ENCODE data around the gene LRRC23.
A peak's percentile ranks its signal among the peaks of the same experiment; 100 is the strongest.

The LRRC23 gene

DNA sequence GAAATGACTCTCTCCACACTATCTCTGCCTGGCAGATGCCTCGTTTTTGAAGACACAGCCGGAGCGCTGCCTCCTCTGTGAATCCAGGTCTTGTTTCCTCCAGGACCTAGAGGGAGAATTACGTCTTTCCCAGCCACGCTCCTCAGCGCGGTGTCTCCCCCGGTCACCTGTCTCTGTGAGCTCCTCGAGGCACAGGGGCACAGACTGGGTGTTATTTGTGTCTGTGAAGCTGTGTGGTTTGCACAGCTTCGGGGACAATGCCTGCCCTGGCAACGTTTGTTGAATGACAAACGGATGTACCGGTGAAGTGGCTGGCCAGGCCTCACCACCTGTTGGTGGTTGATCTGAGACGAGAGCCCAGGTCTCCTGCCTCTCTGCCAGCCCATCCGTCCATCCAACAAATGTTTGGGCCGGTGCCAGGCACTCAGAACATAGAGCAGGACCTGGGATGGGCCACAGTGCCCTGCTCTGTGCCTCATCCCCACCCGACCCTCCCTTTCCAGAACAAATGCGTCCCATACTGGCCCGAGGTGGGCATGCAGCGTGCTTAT, 52.6 kb downstream of the LRRC23 start:
- DNase-seq (ENCODE audit: low spot score): no peak

DNA sequence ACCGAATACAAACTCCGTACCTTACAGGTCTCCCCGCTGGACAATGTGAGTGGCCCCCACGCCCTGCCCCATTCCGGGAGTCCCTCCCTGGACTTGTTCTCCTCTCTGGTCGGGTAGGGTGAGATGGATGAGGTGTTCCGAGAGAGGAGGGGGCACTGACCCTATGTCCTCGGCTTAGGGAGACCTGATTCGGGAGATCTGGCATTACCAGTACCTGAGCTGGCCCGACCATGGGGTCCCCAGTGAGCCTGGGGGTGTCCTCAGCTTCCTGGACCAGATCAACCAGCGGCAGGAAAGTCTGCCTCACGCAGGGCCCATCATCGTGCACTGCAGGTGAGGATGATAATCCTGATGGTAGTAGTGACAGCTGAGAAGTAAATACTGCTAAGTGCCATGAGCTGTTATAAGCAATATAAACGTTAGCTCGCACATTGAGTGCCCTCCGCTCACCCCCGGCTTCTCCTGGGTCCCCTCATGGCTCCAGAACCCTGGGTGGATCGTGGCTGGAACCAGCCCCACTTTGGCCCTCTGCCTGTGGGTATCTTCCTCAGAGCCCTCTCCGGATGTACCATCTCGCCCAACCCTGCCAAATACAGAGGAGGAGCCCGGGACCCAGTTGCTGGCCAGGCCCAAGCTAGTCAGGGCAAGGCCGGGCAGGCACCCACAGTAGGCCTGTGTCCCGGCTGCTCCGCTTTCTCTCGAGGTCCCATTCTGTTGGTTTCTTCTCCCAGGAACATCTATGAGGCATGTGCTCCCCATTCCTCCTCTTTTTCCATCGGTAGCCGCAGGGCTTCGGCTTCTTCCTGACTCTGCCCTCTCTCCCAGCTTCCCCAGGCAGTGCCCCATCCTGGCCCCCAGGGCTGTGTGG, 53.4 kb downstream of the LRRC23 start:
- no peak for DNase-seq (ENCODE audit: low spot score)

DNA sequence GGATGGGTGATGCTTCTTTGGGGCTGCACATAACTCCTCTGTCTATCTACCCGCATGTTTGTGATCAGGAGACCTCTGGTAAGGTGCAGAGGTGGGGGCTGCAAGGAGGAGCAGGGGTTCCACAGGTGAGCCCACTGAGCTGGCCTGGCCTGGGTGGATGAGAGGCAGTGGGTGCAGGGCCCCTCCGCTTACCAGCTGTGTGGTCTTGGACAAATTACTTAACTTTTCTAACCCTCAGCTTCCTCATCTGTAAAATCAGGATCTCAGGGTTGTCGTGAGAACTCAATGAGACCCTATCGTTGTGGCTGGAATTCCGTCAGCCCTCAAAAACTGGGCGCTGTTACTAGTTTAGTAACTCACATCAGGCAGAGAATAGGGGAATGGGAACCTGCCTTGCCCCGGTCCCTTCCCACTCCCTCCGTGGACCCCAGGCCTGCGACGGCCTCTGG, 54.0 kb downstream of the LRRC23 start:
- no peak for DNase-seq (ENCODE audit: low spot score)

DNA sequence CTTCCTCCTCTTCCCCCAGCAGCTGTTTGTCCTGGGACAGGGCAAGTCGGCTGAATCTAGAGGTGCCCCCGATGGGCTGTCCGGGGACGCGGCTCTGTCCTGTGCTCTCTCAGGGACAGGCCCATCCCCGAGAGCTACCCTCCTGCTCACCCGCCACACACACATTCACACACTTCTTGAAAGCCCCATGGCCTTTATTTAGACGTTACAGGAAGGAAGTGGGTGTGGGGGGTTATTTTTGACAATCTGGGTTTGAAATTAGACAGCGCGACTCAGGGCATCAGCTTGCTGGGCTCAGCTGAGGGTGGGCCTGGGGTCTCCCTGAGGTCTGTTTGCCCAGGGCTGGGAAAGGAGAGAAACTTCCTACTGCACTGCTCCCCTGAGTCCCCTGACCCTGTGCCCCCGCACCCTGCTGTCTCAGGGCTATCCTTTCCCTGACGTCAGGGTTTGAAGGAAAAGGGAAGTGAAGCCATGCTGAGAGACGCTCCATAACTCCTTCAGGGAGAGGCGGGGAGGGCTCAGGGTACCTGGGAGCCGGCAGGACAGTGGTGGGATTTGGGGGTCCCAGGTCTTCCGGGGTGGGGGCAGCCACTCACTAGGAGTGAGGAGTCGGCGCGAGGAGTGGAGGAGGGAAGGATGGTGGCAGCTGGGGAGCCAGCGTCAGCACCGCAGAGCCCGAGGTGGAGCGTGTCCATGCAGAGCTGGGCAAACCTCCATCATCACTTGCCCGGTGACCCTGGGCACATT, 54.6 kb downstream of the LRRC23 start:
- DNase-seq (ENCODE audit: low spot score): no peak

DNA sequence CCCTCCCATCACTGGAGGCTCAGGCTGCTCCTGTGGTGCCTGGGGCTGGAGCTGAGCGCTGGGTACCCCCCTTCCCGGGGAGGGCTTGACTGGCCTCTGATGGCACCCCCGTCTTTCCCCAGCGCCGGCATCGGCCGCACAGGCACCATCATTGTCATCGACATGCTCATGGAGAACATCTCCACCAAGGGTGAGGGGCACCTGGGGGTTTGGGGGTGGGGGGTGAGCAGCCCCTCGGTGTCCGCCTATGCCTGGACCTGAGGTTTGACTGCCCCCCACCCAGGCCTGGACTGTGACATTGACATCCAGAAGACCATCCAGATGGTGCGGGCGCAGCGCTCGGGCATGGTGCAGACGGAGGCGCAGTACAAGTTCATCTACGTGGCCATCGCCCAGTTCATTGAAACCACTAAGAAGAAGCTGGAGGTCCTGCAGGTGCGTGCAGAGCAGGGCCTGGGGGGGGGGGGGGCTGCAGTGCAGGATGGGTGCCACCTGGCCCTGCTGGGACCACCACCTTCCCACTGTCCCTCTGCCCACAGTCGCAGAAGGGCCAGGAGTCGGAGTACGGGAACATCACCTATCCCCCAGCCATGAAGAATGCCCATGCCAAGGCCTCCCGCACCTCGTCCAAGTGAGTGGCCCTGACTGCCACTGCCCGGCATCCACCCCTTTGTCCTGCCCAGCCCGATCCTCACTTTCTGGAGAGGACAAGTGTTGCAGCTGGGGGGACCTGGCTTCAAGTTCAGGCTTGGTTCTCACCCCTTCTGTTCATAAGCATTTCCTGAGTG, 55.4 kb downstream of the LRRC23 start:
- no peak for DNase-seq (ENCODE audit: low spot score)

DNA sequence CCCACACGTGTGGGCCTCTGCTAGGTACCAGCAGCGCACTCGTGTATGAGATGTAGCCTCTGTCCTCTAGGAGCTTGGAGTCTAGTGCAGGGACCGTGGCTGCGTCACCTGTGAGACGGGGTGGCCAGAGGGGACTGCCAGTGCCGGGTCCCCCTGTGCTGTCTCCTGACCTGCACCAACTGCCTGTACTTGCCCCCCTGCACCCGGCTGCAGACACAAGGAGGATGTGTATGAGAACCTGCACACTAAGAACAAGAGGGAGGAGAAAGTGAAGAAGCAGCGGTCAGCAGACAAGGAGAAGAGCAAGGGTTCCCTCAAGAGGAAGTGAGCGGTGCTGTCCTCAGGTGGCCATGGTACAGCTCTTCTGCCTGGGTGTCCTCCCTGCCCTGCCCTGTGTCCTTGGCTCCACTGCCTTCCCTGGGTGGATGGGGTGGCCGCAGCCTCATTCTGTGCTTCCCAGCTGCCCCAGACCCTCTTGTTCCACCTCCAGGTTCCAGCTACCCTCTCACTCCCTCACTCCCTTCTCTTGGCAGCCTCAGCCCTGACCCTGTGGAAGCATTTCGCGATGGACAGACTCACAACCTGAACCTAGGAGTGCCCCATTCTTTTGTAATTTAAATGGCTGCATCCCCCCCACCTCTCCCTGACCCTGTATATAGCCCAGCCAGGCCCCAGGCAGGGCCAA, 56.1 kb downstream of the LRRC23 start:
- no peak for DNase-seq (ENCODE audit: low spot score)

DNA sequence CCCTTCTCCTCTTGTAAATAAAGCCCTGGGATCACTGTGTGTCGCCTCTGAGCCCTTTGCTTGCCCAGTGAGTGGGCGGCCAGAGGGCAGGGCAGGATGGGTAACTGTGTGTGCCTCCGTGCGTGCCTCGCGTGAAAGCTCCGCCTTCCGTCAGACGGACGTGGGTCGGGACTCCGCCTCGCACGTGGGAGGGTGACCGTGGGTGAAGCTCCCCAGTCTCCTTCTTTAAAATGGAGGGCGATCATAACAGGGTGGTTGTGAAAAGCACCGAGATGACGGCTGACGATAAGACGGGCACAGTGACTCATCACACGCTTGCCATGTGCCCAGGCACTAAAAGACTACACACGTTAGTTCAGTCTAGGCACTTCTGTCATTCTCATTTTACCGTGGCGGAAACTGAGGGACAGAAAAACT, 56.7 kb downstream of the LRRC23 start:
- no peak for DNase-seq (ENCODE audit: low spot score)

DNA sequence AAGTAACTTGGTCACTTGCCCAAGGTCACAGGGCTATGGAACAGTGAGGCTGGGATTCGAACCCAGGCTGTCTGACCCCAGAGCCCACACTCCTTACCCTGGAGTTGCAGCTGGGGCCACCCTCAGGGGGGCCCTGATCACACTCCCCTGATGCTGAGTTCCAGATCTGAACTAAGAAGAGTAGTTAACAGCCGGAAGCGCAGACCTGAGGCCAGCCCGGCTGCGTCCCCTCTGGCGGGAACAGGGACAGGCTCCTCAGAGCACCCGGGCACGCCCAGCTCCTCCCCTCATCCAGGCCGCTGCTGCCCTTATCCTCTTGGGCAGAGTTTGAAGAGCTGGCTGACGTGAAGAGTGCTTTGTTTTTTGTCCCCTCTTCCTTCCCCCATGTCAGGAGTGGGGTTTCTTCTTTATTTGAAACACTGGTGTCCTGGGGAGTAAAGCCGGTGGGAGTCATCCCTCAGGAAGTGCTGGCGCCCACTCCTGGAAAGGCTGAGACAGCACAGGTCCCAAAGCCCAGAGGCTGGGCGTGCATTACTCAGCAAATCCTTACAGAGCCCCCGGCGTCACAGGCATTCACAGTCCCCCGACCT, 57.2 kb downstream of the LRRC23 start:
- DNase-seq (ENCODE audit: low spot score): peak; percentile 60

DNA sequence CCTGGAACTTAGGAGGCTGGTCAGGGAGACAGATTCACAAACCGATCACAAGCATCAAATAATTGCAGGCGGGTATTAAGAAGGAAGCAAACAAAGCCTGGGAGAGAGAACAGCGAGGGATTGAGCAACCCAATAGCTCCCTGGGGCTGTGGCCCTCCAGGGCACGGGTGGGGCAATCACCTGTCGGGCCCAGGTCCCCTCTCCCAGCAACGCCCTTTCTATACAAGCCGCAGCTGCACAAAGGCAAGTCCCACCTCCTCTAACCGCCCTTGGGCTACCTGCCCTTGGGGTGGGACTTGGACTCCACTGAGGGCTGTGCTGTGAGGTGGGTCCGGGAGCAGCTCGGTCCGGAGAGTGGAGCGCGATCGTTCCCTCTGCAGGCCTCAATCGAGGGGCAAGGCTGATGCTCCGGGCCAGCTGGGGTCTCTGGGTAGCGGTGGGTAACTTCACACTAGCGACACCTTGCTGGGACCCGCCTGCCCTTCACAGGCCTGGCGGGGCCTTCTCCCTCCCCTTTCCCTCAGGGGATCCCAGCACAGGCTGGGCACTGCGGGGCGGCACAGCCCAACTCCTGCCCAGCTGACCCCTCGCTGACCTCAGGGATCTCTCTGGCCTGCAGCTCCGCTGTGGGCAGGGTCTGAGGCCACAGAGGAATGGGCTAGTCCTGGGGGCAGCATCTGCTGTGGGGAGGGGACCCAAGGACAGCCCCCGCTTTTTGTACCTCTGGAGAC, 57.8 kb downstream of the LRRC23 start:
- DNase-seq (ENCODE audit: low spot score): no peak

DNA sequence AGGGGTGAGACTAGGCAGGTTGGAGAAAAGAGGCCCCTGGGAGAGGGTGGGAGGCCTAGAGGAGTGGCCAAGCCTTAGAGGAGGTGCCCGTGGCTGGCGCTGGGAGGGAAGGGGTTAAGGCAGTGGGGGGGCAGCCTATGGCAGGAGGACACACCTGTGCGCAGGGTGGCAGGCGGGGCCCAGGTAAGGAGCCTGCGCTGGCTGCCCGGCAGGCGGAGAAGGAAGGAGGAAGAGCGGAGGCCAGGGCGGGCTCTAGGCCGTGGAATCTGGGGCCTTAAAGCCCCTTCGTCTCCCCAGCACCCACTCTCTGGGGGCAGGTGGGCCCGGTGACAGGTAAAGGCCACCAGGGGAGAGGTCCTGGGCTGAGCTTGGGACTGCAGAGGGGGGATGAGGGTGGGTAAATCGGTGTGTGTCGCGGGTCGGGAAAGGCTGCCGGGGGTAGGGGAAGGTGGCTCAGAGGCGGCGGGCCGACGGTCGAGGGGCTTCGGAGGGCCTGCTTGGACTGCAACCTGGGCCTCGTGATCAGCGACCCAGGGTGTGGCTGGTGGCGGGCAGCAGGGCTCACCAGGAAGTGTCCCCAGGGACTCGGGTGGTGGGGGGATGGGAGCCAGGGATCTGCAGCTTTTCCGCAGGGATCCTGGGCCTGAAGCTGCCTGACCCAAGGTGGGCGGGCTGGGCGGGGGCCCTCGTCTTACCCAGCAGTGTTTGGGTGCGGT, 58.6 kb downstream of the LRRC23 start:
- no peak for DNase-seq (ENCODE audit: low spot score)
